Placental pericyte (primary cell): Measurements from ENCODE around the gene HGFAC. TPM values are rescaled to one million over a fixed set of nuclear protein-coding genes. Genes with fewer than 3 reads are reported as not detected.

Experiments used
- total RNA-seq: library from RNA; depleted of rRNA; stranded (reverse); fragments of >200 nt; gene quantifications from 2 replicates; pipeline ENCODE4 v1.2.3, GENCODE V29; 2012

Gene HGFAC
- not detected in 2 replicates for total RNA-seq

GRCh38 chr4:3441501-3442459 is at the start of gene HGFAC:
HGFAC (plus strand) TSS chr4:3441968; CDS start chr4:3442002, 34 bp downstream.

GRCh38 chr4:3462790-3463415 is 21.1 kb downstream of the HGFAC start, which contains the start of gene DOK7:
DOK7 (plus strand) TSS chr4:3463306; CDS start chr4:3463376, 70 bp downstream.

Other genes with a start within 250 kb of the HGFAC start
- 0.66 and 0.72 TPM in 2 replicates for gene MSANTD1, start 192.8 kb upstream of the HGFAC start, total RNA-seq
- 11.4 and 20.0 TPM in 2 replicates for gene RGS12, start 148.9 kb upstream of the HGFAC start, total RNA-seq
- gene DOK7, start 21.3 kb downstream of the HGFAC start, total RNA-seq = not detected in 2 replicates
- gene LRPAP1, start 90.5 kb downstream of the HGFAC start, total RNA-seq = 64.6 and 136 TPM in 2 replicates